Stimulated activated CD8-positive, alpha-beta memory T cell treated with anti-CD3 and anti-CD28 coated beads, Interleukin-7, amount 100 ng/mL, for 4 hours (primary cell): ENCODE results near the gene PARM1.
"Not testable (repeated sequence)": the region's sequence is repeated elsewhere in the genome, so short reads cannot be mapped to it uniquely, and the experiment has no call there.

Experiments used
- DNase-seq, 2 donors: peaks; one replicate each; pipeline ENCODE4 v3.0.0-alpha.2; 2020; ENCODE audit warnings: low read depth in 2 of 2

The PARM1 gene

GRCh38 chr4:74983253-74983635, 50.3 kb downstream of the PARM1 start:
- no peak for DNase-seq

- DNase-seq = no peak
Observed at GRCh38 chr4:74990276-74990875, 57.5 kb downstream of the PARM1 start.

- DNase-seq = not testable (repeated sequence)
Observed at GRCh38 chr4:74994436-74994835, 61.5 kb downstream of the PARM1 start.

- no peak for DNase-seq
Observed at GRCh38 chr4:74996996-74997395, 64.1 kb downstream of the PARM1 start.

GRCh38 chr4:74997948-74998729, 65.2 kb downstream of the PARM1 start:
- no peak for DNase-seq

GRCh38 chr4:74999714-75000309, 66.9 kb downstream of the PARM1 start:
- no peak for DNase-seq

GRCh38 chr4:75001871-75002270, 69.0 kb downstream of the PARM1 start:
- DNase-seq = no peak

GRCh38 chr4:75002381-75002780, 69.5 kb downstream of the PARM1 start:
- no peak for DNase-seq

- no peak for DNase-seq
Observed at GRCh38 chr4:75003979-75004378, 71.1 kb downstream of the PARM1 start.

GRCh38 chr4:75004755-75005668, 72.1 kb downstream of the PARM1 start:
- DNase-seq = no peak

GRCh38 chr4:75005727-75006126, 72.8 kb downstream of the PARM1 start:
- DNase-seq = no peak

GRCh38 chr4:75007891-75008290, 75.0 kb downstream of the PARM1 start:
- no peak for DNase-seq

- no peak for DNase-seq
Observed at GRCh38 chr4:75009138-75009537, 76.2 kb downstream of the PARM1 start.

GRCh38 chr4:75011131-75011795, 78.3 kb downstream of the PARM1 start:
- no peak for DNase-seq

GRCh38 chr4:75015627-75016026, 82.7 kb downstream of the PARM1 start:
- DNase-seq = no peak

GRCh38 chr4:75016472-75016871, 83.6 kb downstream of the PARM1 start:
- DNase-seq = no peak

- DNase-seq = no peak
Observed at GRCh38 chr4:75018811-75019479, 86.0 kb downstream of the PARM1 start.

- no peak for DNase-seq
Observed at GRCh38 chr4:75025431-75025830, 92.5 kb downstream of the PARM1 start.

GRCh38 chr4:75028196-75028854, 95.4 kb downstream of the PARM1 start:
- no peak for DNase-seq

- DNase-seq = no peak
Observed at GRCh38 chr4:75030028-75030427, 97.1 kb downstream of the PARM1 start.
